Type B pancreatic cell (in vitro differentiated cells): ENCODE data around the gene MERTK. TPM values are rescaled to one million over a fixed set of nuclear protein-coding genes. Genes with fewer than 3 reads are reported as not detected.

Experiments
- DNase-seq: peaks from one replicate; pipeline ENCODE4 v3.0.0; 2021; ENCODE audit warnings: mixed read lengths; ENCODE audit not compliant: unreplicated experiment; ENCODE audit errors: extremely low spot score
- H3K27ac Mint-ChIP-seq: 2 replicates; pipeline ENCODE4 v1.8.0; 2021; ENCODE audit warnings: mild to moderate bottlenecking, mixed read lengths
- H3K27me3 Mint-ChIP-seq: 2 replicates; pipeline ENCODE4 v1.8.0; 2021; ENCODE audit warnings: mixed read lengths
- H3K36me3 Mint-ChIP-seq: 2 replicates; pipeline ENCODE4 v1.8.0; 2021; ENCODE audit warnings: mixed read lengths
- H3K4me1 Mint-ChIP-seq: one replicate; pipeline ENCODE4 v1.8.0; 2021; ENCODE audit warnings: mixed read lengths; ENCODE audit not compliant: unreplicated experiment
- H3K4me3 Mint-ChIP-seq: 2 replicates; pipeline ENCODE4 v1.8.0; 2021; ENCODE audit warnings: mild to moderate bottlenecking, mixed read lengths
- H3K9me3 Mint-ChIP-seq: 2 replicates; pipeline ENCODE4 v1.8.0; 2021; ENCODE audit warnings: mixed read lengths
- total RNA-seq: library from RNA; stranded (reverse); gene quantifications from 2 replicates; pipeline ENCODE4 v1.2.1, GENCODE V29; 2021; ENCODE audit warnings: low replicate concordance
- TF ChIP-seq, protein P1 (sequence below): fragments of 200-600 bp; sonication (generic); conservative IDR thresholded peaks from 2 replicates; pipeline ENCODE4 v1.5.0; 2021; ENCODE audit warnings: antibody characterized with exemption, mild to moderate bottlenecking

The MERTK gene
- total RNA-seq, 1 donor from 2014 or later, result 25.7 TPM

- TF ChIP-seq, protein P1, sequence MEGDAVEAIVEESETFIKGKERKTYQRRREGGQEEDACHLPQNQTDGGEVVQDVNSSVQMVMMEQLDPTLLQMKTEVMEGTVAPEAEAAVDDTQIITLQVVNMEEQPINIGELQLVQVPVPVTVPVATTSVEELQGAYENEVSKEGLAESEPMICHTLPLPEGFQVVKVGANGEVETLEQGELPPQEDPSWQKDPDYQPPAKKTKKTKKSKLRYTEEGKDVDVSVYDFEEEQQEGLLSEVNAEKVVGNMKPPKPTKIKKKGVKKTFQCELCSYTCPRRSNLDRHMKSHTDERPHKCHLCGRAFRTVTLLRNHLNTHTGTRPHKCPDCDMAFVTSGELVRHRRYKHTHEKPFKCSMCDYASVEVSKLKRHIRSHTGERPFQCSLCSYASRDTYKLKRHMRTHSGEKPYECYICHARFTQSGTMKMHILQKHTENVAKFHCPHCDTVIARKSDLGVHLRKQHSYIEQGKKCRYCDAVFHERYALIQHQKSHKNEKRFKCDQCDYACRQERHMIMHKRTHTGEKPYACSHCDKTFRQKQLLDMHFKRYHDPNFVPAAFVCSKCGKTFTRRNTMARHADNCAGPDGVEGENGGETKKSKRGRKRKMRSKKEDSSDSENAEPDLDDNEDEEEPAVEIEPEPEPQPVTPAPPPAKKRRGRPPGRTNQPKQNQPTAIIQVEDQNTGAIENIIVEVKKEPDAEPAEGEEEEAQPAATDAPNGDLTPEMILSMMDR, result no peak
- H3K4me1 Mint-ChIP-seq, result peaks cover 4% of the 10 kb centered on the region
These were observed 175.5 kb downstream of the MERTK start for GRCh38 chr2:112073875-112074274.

GRCh38 chr2:112074506-112074905 is 176.1 kb downstream of the MERTK start:
- no peak for DNase-seq
- Mint-ChIP-seq H3K36me3 (peaks cover 58% of the 10 kb centered on the region), H3K4me3 (no peak overlapping the region)

More at GRCh38 chr2:112073875-112074274, 175.5 kb downstream of the MERTK start:
- H3K4me3 Mint-ChIP-seq, result no peak overlapping the region
- no peak for DNase-seq
- peaks cover 3% of the 10 kb centered on the region for H3K9me3 Mint-ChIP-seq
- no peak overlapping the region for H3K27ac Mint-ChIP-seq
- H3K27me3 Mint-ChIP-seq, result no peaks in the 10 kb centered on the region
- peaks cover 56% of the 10 kb centered on the region for H3K36me3 Mint-ChIP-seq

GRCh38 chr2:112075490-112076260 is 177.3 kb downstream of the MERTK start:
- no peak overlapping the region for H3K4me3 Mint-ChIP-seq
- H3K27me3 Mint-ChIP-seq, result no peaks in the 10 kb centered on the region
- peaks cover 52% of the 10 kb centered on the region for H3K36me3 Mint-ChIP-seq
- H3K9me3 Mint-ChIP-seq, result no peaks in the 10 kb centered on the region
- H3K27ac Mint-ChIP-seq, result peak overlapping the region; percentile 42
- no peak for DNase-seq
- H3K4me1 Mint-ChIP-seq, result peaks cover 4% of the 10 kb centered on the region
- TF ChIP-seq, protein P1, result no peak

More at GRCh38 chr2:112074506-112074905, 176.1 kb downstream of the MERTK start:
- Mint-ChIP-seq H3K27ac (peak overlapping the region; percentile 29), H3K27me3 (no peaks in the 10 kb centered on the region), H3K9me3 (no peaks in the 10 kb centered on the region), H3K4me1 (peaks cover 4% of the 10 kb centered on the region)
- TF ChIP-seq, protein P1, result no peak

DNA sequence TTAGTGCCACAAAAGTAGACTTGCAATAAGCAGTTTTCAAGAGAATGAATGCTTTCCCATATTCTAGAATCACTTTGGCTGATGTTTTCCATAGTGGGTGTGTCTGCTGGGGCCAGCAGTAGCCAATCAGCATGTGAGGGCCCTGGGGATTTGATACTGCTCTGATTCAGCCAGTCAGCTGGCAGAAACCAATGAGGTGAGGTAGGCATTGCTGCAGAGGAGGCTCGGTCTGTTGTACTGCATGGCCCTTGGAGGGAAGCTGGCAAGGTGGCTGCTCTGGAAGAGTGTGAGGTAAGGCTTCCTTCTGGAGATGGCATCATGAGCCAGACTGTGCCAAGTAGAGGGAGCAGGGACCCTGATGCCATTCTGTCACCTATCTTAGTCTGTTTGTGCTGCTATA is 179.4 kb downstream of the MERTK start:
- no peak overlapping the region for H3K27ac Mint-ChIP-seq

More for the DNA sequence above, 179.4 kb downstream of the MERTK start:
- H3K9me3 Mint-ChIP-seq, result no peaks in the 10 kb centered on the region
- peaks cover 4% of the 10 kb centered on the region for H3K4me1 Mint-ChIP-seq
- H3K36me3 Mint-ChIP-seq, result peaks cover 58% of the 10 kb centered on the region
- TF ChIP-seq, protein P1, result no peak
- H3K4me3 Mint-ChIP-seq, result no peak overlapping the region
- no peak for DNase-seq
- H3K27me3 Mint-ChIP-seq, result no peaks in the 10 kb centered on the region

Other genes with a start within 250 kb of the MERTK start
- 50.3 and 52.9 TPM in 2 replicates for gene ANAPC1, start 14.4 kb upstream of the MERTK start, total RNA-seq
- 15.5 and 27.2 TPM in 2 replicates for gene TMEM87B, start 156.7 kb downstream of the MERTK start, total RNA-seq
- gene FBLN7, start 239.8 kb downstream of the MERTK start, total RNA-seq, result 4.2 and 9.5 TPM in 2 replicates